GM13976 (cell line): ENCODE data around the gene KCNIP1.

Experiments used
- DNase-seq: peaks from one replicate; pipeline ENCODE4 v3.0.0; 2012; ENCODE audit warnings: low spot score
- in situ Hi-C: fragments of 300-500 bp; cut with MboI; formaldehyde crosslinking; loops from one replicate; pipeline ENCODE4 v1.12.0; 2022; ENCODE audit warnings: low sequenced_read_pairs, mixed read lengths, inconsistent platforms; ENCODE audit not compliant: unreplicated experiment
- TF ChIP-seq, protein P1 (sequence below): IDR thresholded peaks from 2 replicates; pipeline ENCODE4 v1.5.1; 2012; ENCODE audit warnings: borderline replicate concordance, mild to moderate bottlenecking; ENCODE audit not compliant: insufficient read depth; ENCODE audit errors: extremely low read depth, missing control alignments, control extremely low read depth

The KCNIP1 gene

GRCh38 chr5:170495825-170496661 is 7.8 kb upstream of the KCNIP1 start:
- TF ChIP-seq, protein P1, sequence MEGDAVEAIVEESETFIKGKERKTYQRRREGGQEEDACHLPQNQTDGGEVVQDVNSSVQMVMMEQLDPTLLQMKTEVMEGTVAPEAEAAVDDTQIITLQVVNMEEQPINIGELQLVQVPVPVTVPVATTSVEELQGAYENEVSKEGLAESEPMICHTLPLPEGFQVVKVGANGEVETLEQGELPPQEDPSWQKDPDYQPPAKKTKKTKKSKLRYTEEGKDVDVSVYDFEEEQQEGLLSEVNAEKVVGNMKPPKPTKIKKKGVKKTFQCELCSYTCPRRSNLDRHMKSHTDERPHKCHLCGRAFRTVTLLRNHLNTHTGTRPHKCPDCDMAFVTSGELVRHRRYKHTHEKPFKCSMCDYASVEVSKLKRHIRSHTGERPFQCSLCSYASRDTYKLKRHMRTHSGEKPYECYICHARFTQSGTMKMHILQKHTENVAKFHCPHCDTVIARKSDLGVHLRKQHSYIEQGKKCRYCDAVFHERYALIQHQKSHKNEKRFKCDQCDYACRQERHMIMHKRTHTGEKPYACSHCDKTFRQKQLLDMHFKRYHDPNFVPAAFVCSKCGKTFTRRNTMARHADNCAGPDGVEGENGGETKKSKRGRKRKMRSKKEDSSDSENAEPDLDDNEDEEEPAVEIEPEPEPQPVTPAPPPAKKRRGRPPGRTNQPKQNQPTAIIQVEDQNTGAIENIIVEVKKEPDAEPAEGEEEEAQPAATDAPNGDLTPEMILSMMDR, result no peak
- in situ Hi-C loops, result no loop called here
- DNase-seq, result no peak

GRCh38 chr5:170496662-170497028 is 7.2 kb upstream of the KCNIP1 start:
- DNase-seq, result no peak
- in situ Hi-C loops, result no loop called here
- TF ChIP-seq, protein P1, result no peak

GRCh38 chr5:170497311-170498038 is 6.3 kb upstream of the KCNIP1 start:
- no peak for DNase-seq
- TF ChIP-seq, protein P1, result no peak
- in situ Hi-C loops, result no loop called here

DNA sequence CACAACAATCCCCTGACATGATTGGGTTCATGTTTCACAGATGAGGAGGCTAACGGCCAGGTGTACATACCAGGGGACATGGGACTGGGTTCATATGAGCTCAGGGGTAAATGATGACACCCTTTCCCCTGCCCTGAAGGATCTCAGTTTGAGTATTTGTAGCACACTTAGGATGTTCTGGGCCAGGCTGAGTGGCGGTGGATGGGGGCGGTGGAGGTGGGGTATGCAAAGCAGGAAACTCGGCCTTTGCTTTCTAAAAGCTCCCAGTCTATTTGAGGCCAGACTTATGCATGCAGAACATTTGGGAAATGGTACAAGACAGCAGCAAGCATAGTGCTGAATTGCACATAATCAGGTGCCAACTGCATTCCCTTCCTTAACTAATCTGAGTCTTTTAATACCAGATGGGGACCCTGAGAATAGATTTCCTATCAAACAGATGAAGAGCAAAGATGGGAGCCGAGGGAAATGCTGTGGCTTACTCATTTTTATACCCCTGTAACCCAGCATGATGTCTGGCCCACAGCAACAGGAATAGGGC is 4.9 kb upstream of the KCNIP1 start:
- TF ChIP-seq, protein P1, result no peak
- in situ Hi-C loops, result no loop called here
- no peak for DNase-seq

GRCh38 chr5:170499621-170500020 is 4.2 kb upstream of the KCNIP1 start:
- in situ Hi-C loops, result no loop called here
- DNase-seq, result no peak
- TF ChIP-seq, protein P1, result no peak

DNA sequence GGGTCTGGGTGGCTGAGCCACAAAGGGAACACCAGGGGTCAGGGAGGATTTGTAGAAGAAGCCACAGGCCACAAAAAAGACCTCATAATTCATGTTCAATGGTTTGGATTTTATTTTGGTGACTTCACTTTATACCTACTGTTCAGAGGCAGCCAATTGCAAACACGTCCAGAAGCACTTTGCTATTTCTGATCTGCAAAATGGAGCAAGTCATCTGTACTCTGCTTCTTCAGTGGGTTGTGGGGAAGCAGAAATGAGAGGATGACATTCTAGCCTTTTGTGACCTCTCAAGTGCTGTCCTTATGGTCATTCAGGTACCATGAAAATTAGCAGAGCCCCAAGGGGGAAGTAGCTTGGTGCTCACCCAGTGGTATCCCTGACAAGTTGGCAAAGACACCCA is 2.5 kb upstream of the KCNIP1 start:
- no peak for DNase-seq
- in situ Hi-C loops, result no loop called here
- TF ChIP-seq, protein P1, result no peak
